WTC11 (cell line): ENCODE results near the gene SH3GL3. TPM values are rescaled to one million over a fixed set of nuclear protein-coding genes. Genes with fewer than 3 reads are reported as not detected.

Experiments
- ATAC-seq: fragments of 200-7000 bp; cut with Tn5 transposase; 2 replicates; pipeline ENCODE4 v1.10.0; 2021; ENCODE audit warnings: mild to moderate bottlenecking, moderate library complexity
- CTCF ChIA-PET: fragments of 300-600 bp; sonication (Branson Sonifier 250); formaldehyde crosslinking; loops from one replicate; lab custom pipeline; 2021; ENCODE audit warnings: antibody characterized with exemption; lab: Charles Lee
- POLR2A ChIA-PET: fragments of 350-600 bp; sonication (Branson Sonifier 250); formaldehyde crosslinking; loops from one replicate; lab custom pipeline; 2021; ENCODE audit warnings: antibody characterized with exemption; lab: Charles Lee
- DNase-seq: peaks from one replicate; pipeline ENCODE4 v3.0.0; 2021; ENCODE audit warnings: low spot score
- H3K27ac Mint-ChIP-seq: 2 replicates; pipeline ENCODE4 v1.8.0; 2021; ENCODE audit warnings: mixed read lengths
- H3K27me3 Mint-ChIP-seq: 2 replicates; pipeline ENCODE4 v1.8.0; 2021; ENCODE audit warnings: low read depth, mild to moderate bottlenecking, moderate library complexity, mixed read lengths
- H3K36me3 Mint-ChIP-seq: 2 replicates; pipeline ENCODE4 v1.8.0; 2021; ENCODE audit warnings: mixed read lengths
- H3K4me1 Mint-ChIP-seq: 2 replicates; pipeline ENCODE4 v1.8.0; 2022; ENCODE audit warnings: mixed read lengths
- H3K4me3 Mint-ChIP-seq: 2 replicates; pipeline ENCODE4 v1.8.0; 2021; ENCODE audit warnings: mild to moderate bottlenecking, moderate library complexity, mixed read lengths
- H3K9me3 Mint-ChIP-seq: 2 replicates; pipeline ENCODE4 v1.8.0; 2021; ENCODE audit warnings: mixed read lengths
- ELF4 ChIP-seq: sonication (generic); formaldehyde crosslinking; IDR thresholded peaks from 2 replicates; pipeline ENCODE4 v1.8.1; 2022; ENCODE audit warnings: low read depth, mild to moderate bottlenecking, moderate library complexity, missing genetic modification reagents
- FOXK1 ChIP-seq: sonication (generic); formaldehyde crosslinking; IDR thresholded peaks from 2 replicates; pipeline ENCODE4 v1.8.0; 2022; ENCODE audit warnings: mild to moderate bottlenecking, moderate library complexity, missing genetic modification reagents
- GRHL2 ChIP-seq: fragments of 250-450 bp; sonication (Bioruptor Pico); IDR thresholded peaks from 2 replicates; pipeline ENCODE4 v1.8.0; 2022; ENCODE audit warnings: mild to moderate bottlenecking, moderate library complexity; ENCODE audit not compliant: insufficient replicate concordance, severe bottlenecking
- JAZF1 ChIP-seq: fragments of 250-450 bp; sonication (Bioruptor Pico); IDR thresholded peaks from 2 replicates; pipeline ENCODE4 v1.9.0; 2021; ENCODE audit warnings: moderate library complexity, mild to moderate bottlenecking, inconsistent platforms
- NR1H2 ChIP-seq: sonication (generic); formaldehyde crosslinking; IDR thresholded peaks from 2 replicates; pipeline ENCODE4 v1.9.0; 2021; ENCODE audit warnings: mild to moderate bottlenecking, moderate library complexity, missing genetic modification reagents
- NR3C1 ChIP-seq: sonication (generic); formaldehyde crosslinking; conservative IDR thresholded peaks from 2 replicates; pipeline ENCODE4 v1.8.1; 2023; ENCODE audit warnings: low read depth, mild to moderate bottlenecking, missing genetic modification reagents
- RELA ChIP-seq: sonication (generic); formaldehyde crosslinking; IDR thresholded peaks from 2 replicates; pipeline ENCODE4 v1.8.1; 2022; ENCODE audit warnings: missing genetic modification reagents, mild to moderate bottlenecking, borderline replicate concordance
- RORB ChIP-seq: fragments of 250-450 bp; sonication (Bioruptor Pico); IDR thresholded peaks from 2 replicates; pipeline ENCODE4 v1.9.0; 2021; ENCODE audit warnings: mild to moderate bottlenecking
- SOX15 ChIP-seq: fragments of 250-450 bp; sonication (Bioruptor Pico); IDR thresholded peaks from 2 replicates; pipeline ENCODE4 v1.9.0; 2021; ENCODE audit warnings: mild to moderate bottlenecking
- TEAD4 ChIP-seq: sonication (generic); formaldehyde crosslinking; IDR thresholded peaks from 2 replicates; pipeline ENCODE4 v1.8.0; 2022; ENCODE audit warnings: mild to moderate bottlenecking, missing genetic modification reagents
- TP53 ChIP-seq: sonication (generic); formaldehyde crosslinking; IDR thresholded peaks from 2 replicates; pipeline ENCODE4 v1.8.1; 2023; ENCODE audit warnings: mild to moderate bottlenecking, missing genetic modification reagents
- ZNF263 ChIP-seq: sonication (generic); formaldehyde crosslinking; IDR thresholded peaks from 2 replicates; pipeline ENCODE4 v1.8.1; 2022; ENCODE audit warnings: low read depth, mild to moderate bottlenecking, moderate library complexity, missing genetic modification reagents
- ZNF396 ChIP-seq: fragments of 250-450 bp; sonication (Bioruptor Pico); IDR thresholded peaks from 2 replicates; pipeline ENCODE4 v1.8.0; 2021; ENCODE audit warnings: mild to moderate bottlenecking, moderate library complexity, borderline replicate concordance
- total RNA-seq: library from RNA; stranded (reverse); gene quantifications from 3 replicates; pipeline ENCODE4 v1.2.3, GENCODE V29; 2021
- TF ChIP-seq, protein P1 (sequence below): sonication (generic); formaldehyde crosslinking; IDR thresholded peaks from 2 replicates; pipeline ENCODE4 v1.8.1; 2023; ENCODE audit warnings: mild to moderate bottlenecking, moderate library complexity, missing genetic modification reagents
- TF ChIP-seq, protein P2 (sequence below): fragments of 250-450 bp; sonication (Bioruptor Pico); IDR thresholded peaks from 2 replicates; pipeline ENCODE4 v2.1.2; 2022; ENCODE audit warnings: mild to moderate bottlenecking, moderate library complexity
- TF ChIP-seq, protein P3 (sequence below): sonication (generic); formaldehyde crosslinking; IDR thresholded peaks from 2 replicates; pipeline ENCODE4 v1.8.0; 2022; ENCODE audit warnings: mild to moderate bottlenecking, missing genetic modification reagents
- TF ChIP-seq, protein P4 (sequence below): fragments of 250-450 bp; sonication (Bioruptor Pico); IDR thresholded peaks from 2 replicates; pipeline ENCODE4 v1.8.0; 2021; ENCODE audit warnings: mild to moderate bottlenecking
- TF ChIP-seq, protein P5 (sequence below): sonication (generic); formaldehyde crosslinking; IDR thresholded peaks from 2 replicates; pipeline ENCODE4 v1.8.1; 2023; ENCODE audit warnings: mild to moderate bottlenecking, missing genetic modification reagents
- TF ChIP-seq, protein P6 (sequence below): sonication (generic); formaldehyde crosslinking; IDR thresholded peaks from 2 replicates; pipeline ENCODE4 v1.8.1; 2022; ENCODE audit warnings: low read depth, mild to moderate bottlenecking, moderate library complexity, missing genetic modification reagents, borderline replicate concordance
- TF ChIP-seq, protein P7 (sequence below): fragments of 250-450 bp; sonication (Bioruptor Pico); IDR thresholded peaks from 2 replicates; pipeline ENCODE4 v1.9.0; 2021; ENCODE audit warnings: moderate library complexity, mild to moderate bottlenecking, inconsistent platforms, borderline replicate concordance

The SH3GL3 gene
- total RNA-seq, 1 experiment from 2014 or later: 9.2 TPM

DNA sequence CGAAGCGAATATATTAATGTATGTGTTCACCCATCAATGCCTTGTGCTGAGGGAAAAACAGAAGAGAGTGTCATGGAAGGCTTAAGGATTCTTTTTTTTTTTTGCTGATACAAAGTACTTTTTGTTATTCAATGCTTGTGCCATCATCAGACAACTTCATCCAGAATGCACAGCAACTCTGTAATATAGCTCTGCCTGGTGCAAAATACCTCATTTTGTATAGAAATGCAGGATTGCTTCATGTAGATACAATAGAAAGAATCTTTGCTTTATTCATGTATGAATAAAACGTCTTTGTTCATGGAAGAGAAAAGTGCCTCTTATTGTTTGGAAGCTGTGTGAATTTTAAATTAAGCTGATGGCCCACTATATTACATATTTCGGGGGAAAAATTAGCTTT is 62.9 kb downstream of the SH3GL3 start:
- Mint-ChIP-seq H3K9me3 (no peaks in the 10 kb centered on the region), H3K27ac (no peak overlapping the region), H3K36me3 (no peaks in the 10 kb centered on the region), H3K4me3 (no peak overlapping the region), H3K4me1 (peaks cover 20% of the 10 kb centered on the region), H3K27me3 (peaks cover 18% of the 10 kb centered on the region)
- no peak for TF ChIP-seq GRHL2 (CRISPR knock-in tag)
- ChIA-PET POLR2A (no interaction called here), CTCF (no interaction called here)
- ATAC-seq: no peak
- no peak for DNase-seq

DNA sequence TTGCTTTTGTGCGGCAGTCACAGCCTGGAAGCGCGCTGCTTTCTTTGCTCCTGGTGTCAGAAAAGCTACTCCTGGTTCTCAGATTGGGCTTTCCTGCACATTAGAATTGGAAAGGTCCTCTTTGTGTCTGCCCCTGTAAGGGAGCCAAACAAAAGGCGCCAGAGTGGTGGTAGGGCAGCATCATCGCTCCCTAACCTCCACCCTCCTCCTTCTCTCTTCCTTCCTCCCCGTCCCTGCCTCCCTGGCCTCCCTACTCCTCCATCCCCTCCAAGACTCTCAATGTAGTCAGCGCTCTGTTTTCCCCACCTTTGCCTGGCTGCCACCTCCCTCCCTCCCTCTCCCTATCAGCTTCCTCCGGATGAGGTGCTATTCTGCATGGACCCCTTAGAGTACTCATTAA is 65.3 kb downstream of the SH3GL3 start:
- CTCF ChIA-PET: interaction anchor here (1.0 to 1.5 kb wide), 3 partner anchors 65 to 76 kb away, joined by 3 to 5 read pairs (median 3); partner anchors contain the start of gene SH3GL3
- Mint-ChIP-seq H3K36me3 (no peaks in the 10 kb centered on the region), H3K4me3 (no peak overlapping the region), H3K9me3 (no peaks in the 10 kb centered on the region), H3K4me1 (peaks cover 23% of the 10 kb centered on the region), H3K27ac (no peak overlapping the region), H3K27me3 (peaks cover 18% of the 10 kb centered on the region)
- DNase-seq (no peak), ATAC-seq (peak; percentile 92)
- TF ChIP-seq, protein P1, sequence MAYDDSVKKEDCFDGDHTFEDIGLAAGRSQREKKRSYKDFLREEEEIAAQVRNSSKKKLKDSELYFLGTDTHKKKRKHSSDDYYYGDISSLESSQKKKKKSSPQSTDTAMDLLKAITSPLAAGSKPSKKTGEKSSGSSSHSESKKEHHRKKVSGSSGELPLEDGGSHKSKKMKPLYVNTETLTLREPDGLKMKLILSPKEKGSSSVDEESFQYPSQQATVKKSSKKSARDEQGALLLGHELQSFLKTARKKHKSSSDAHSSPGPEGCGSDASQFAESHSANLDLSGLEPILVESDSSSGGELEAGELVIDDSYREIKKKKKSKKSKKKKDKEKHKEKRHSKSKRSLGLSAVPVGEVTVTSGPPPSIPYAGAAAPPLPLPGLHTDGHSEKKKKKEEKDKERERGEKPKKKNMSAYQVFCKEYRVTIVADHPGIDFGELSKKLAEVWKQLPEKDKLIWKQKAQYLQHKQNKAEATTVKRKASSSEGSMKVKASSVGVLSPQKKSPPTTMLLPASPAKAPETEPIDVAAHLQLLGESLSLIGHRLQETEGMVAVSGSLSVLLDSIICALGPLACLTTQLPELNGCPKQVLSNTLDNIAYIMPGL (CRISPR knock-in tag): no peak
- TF ChIP-seq TEAD4 (no peak), ZNF263 (CRISPR knock-in tag) (peak; percentile 89)
- POLR2A ChIA-PET: interaction anchor here (0.7 kb wide), 1 partner anchor 66 kb away, joined by 4 read pairs; no protein-coding TSS in a partner anchor

DNA sequence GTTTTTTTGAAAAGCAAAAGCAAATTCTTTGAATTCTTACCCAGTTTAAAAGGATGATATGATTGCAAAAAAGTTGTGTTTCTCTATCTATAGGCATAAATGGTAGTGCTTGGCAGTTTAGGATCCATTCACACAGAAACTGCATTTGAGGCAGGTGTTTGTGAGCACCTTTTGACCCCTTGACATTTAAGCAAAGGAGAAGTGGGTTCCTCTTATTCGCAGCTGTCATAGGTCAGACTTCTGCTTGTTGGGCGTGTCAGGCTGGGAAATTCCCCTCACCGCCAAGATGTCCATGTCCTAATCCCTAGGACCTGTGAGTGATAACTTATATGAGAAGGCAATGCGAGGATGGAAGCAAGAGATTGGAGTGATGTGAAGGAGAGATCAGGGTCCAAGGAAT is 67.4 kb downstream of the SH3GL3 start:
- Mint-ChIP-seq H3K9me3 (peaks cover 8% of the 10 kb centered on the region), H3K4me3 (no peak overlapping the region), H3K27ac (no peak overlapping the region), H3K4me1 (peaks cover 23% of the 10 kb centered on the region), H3K27me3 (peaks cover 18% of the 10 kb centered on the region), H3K36me3 (no peaks in the 10 kb centered on the region)
- ChIA-PET CTCF (no interaction called here), POLR2A (no interaction called here)
- no peak for ATAC-seq
- no peak for DNase-seq
- TF ChIP-seq NR3C1 (no peak), JAZF1 (CRISPR knock-in tag) (no peak), ELF4 (CRISPR knock-in tag) (no peak), TP53 (CRISPR knock-in tag) (no peak), RELA (no peak), SOX15 (no peak), ZNF396 (no peak), RORB (no peak), NR1H2 (CRISPR knock-in tag) (no peak), FOXK1 (CRISPR knock-in tag) (no peak)
- TF ChIP-seq, protein P2, sequence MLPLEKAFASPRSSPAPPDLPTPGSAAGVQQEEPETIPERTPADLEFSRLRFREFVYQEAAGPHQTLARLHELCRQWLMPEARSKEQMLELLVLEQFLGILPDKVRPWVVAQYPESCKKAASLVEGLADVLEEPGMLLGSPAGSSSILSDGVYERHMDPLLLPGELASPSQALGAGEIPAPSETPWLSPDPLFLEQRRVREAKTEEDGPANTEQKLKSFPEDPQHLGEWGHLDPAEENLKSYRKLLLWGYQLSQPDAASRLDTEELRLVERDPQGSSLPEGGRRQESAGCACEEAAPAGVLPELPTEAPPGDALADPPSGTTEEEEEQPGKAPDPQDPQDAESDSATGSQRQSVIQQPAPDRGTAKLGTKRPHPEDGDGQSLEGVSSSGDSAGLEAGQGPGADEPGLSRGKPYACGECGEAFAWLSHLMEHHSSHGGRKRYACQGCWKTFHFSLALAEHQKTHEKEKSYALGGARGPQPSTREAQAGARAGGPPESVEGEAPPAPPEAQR (CRISPR knock-in tag): no peak
- TF ChIP-seq, protein P3, sequence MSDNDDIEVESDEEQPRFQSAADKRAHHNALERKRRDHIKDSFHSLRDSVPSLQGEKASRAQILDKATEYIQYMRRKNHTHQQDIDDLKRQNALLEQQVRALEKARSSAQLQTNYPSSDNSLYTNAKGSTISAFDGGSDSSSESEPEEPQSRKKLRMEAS (CRISPR knock-in tag): no peak
- TF ChIP-seq, protein P4, sequence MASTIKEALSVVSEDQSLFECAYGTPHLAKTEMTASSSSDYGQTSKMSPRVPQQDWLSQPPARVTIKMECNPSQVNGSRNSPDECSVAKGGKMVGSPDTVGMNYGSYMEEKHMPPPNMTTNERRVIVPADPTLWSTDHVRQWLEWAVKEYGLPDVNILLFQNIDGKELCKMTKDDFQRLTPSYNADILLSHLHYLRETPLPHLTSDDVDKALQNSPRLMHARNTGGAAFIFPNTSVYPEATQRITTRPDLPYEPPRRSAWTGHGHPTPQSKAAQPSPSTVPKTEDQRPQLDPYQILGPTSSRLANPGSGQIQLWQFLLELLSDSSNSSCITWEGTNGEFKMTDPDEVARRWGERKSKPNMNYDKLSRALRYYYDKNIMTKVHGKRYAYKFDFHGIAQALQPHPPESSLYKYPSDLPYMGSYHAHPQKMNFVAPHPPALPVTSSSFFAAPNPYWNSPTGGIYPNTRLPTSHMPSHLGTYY (CRISPR knock-in tag): no peak
- TF ChIP-seq, protein P5, sequence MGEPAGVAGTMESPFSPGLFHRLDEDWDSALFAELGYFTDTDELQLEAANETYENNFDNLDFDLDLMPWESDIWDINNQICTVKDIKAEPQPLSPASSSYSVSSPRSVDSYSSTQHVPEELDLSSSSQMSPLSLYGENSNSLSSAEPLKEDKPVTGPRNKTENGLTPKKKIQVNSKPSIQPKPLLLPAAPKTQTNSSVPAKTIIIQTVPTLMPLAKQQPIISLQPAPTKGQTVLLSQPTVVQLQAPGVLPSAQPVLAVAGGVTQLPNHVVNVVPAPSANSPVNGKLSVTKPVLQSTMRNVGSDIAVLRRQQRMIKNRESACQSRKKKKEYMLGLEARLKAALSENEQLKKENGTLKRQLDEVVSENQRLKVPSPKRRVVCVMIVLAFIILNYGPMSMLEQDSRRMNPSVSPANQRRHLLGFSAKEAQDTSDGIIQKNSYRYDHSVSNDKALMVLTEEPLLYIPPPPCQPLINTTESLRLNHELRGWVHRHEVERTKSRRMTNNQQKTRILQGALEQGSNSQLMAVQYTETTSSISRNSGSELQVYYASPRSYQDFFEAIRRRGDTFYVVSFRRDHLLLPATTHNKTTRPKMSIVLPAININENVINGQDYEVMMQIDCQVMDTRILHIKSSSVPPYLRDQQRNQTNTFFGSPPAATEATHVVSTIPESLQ (CRISPR knock-in tag): no peak
- TF ChIP-seq, protein P6, sequence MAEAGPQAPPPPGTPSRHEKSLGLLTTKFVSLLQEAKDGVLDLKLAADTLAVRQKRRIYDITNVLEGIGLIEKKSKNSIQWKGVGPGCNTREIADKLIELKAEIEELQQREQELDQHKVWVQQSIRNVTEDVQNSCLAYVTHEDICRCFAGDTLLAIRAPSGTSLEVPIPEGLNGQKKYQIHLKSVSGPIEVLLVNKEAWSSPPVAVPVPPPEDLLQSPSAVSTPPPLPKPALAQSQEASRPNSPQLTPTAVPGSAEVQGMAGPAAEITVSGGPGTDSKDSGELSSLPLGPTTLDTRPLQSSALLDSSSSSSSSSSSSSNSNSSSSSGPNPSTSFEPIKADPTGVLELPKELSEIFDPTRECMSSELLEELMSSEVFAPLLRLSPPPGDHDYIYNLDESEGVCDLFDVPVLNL (CRISPR knock-in tag): no peak
- TF ChIP-seq, protein P7, sequence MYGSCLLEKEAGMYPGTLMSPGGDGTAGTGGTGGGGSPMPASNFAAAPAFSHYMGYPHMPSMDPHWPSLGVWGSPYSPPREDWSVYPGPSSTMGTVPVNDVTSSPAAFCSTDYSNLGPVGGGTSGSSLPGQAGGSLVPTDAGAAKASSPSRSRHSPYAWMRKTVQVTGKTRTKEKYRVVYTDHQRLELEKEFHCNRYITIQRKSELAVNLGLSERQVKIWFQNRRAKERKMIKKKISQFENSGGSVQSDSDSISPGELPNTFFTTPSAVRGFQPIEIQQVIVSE (CRISPR knock-in tag): no peak
